Natural killer cell treated with Interleukin-12 subunit alpha and Interleukin-12 subunit beta and Interleukin-15 and Interleukin-18, amount 100 ng/mL, for 72 hours (primary cell): Measurements from ENCODE around the gene PGR. TPM values are rescaled to one million over a fixed set of nuclear protein-coding genes. Genes with fewer than 3 reads are reported as not detected.

Source experiments
- ATAC-seq, 2 donors: fragments of 150-1000 bp; cut with Tn5 transposase in 1 of 2; sonication (Bioruptor Pico), chemical (Tn5 transposase) in 1 of 2; 2 replicates each; pipeline ENCODE4 v1.10.0; 2021
- DNase-seq: peaks from one replicate; pipeline ENCODE4 v3.0.0; 2022; ENCODE audit warnings: low spot score
- H3K27ac Mint-ChIP-seq, 2 donors: 1 replicate in 1 of 2; 2 replicates in 1 of 2; pipeline ENCODE4 v1.8.0; 2022; ENCODE audit warnings: mixed read lengths in 2 of 2, mild to moderate bottlenecking in 1 of 2, moderate library complexity in 1 of 2
- H3K27me3 Mint-ChIP-seq, 2 donors: 1 replicate in 1 of 2; 2 replicates in 1 of 2; pipeline ENCODE4 v1.8.0; 2022; ENCODE audit warnings: mixed read lengths in 2 of 2
- H3K36me3 Mint-ChIP-seq: one replicate; pipeline ENCODE4 v1.8.0; 2022; ENCODE audit warnings: mixed read lengths
- H3K4me1 Mint-ChIP-seq, 2 donors: 1 replicate in 1 of 2; 2 replicates in 1 of 2; pipeline ENCODE4 v1.8.0; 2022; ENCODE audit warnings: low read depth in 2 of 2, mixed read lengths in 2 of 2, mild to moderate bottlenecking in 1 of 2
- H3K4me3 Mint-ChIP-seq: one replicate; pipeline ENCODE4 v1.8.0; 2022; ENCODE audit warnings: mixed read lengths
- H3K9me3 Mint-ChIP-seq: 2 replicates; pipeline ENCODE4 v1.8.0; 2022; ENCODE audit warnings: mixed read lengths
- total RNA-seq, 2 donors: library from RNA; stranded (reverse); gene quantifications; one replicate each; pipeline ENCODE4 v1.2.3, GENCODE V29; 2022

PGR gene
- total RNA-seq, 2 donors from 2014 or later = not detected

- Mint-ChIP-seq H3K36me3 (peaks cover 7% of the 10 kb centered on the region), H3K9me3 (peaks cover 23% of the 10 kb centered on the region)
Observed at GRCh38 chr11:101104716-101105115, 24.9 kb downstream of the PGR start.

GRCh38 chr11:101103433-101103832, 26.2 kb downstream of the PGR start:
- Mint-ChIP-seq H3K27me3 (no peaks in the 10 kb centered on the region), H3K36me3 (peaks cover 7% of the 10 kb centered on the region), H3K27ac (no peak overlapping the region), H3K4me1 (no peaks in the 10 kb centered on the region), H3K4me3 (no peak overlapping the region), H3K9me3 (peaks cover 20% of the 10 kb centered on the region)
- DNase-seq = no peak
- no peak for ATAC-seq

More at GRCh38 chr11:101104716-101105115, 24.9 kb downstream of the PGR start:
- no peaks in the 10 kb centered on the region for H3K27me3 Mint-ChIP-seq
- H3K4me1 Mint-ChIP-seq = no peaks in the 10 kb centered on the region
- no peak overlapping the region for H3K4me3 Mint-ChIP-seq
- DNase-seq (no peak), ATAC-seq (no peak)
- H3K27ac Mint-ChIP-seq = no peak overlapping the region

GRCh38 chr11:101100601-101101000, 29.0 kb downstream of the PGR start:
- no peaks in the 10 kb centered on the region for H3K4me1 Mint-ChIP-seq
- no peak for DNase-seq
- peaks cover 7% of the 10 kb centered on the region for H3K36me3 Mint-ChIP-seq
- H3K27ac Mint-ChIP-seq = no peak overlapping the region
- H3K4me3 Mint-ChIP-seq = no peak overlapping the region
- ATAC-seq = no peak
- peaks cover 20% of the 10 kb centered on the region for H3K9me3 Mint-ChIP-seq
- no peaks in the 10 kb centered on the region for H3K27me3 Mint-ChIP-seq

GRCh38 chr11:101096036-101096704, 33.4 kb downstream of the PGR start:
- Mint-ChIP-seq H3K9me3 (peaks cover 19% of the 10 kb centered on the region), H3K4me3 (no peak overlapping the region), H3K27me3 (no peaks in the 10 kb centered on the region), H3K27ac (no peak overlapping the region), H3K4me1 (no peaks in the 10 kb centered on the region), H3K36me3 (no peaks in the 10 kb centered on the region)
- DNase-seq = no peak
- ATAC-seq = no peak

GRCh38 chr11:101091781-101092180, 37.8 kb downstream of the PGR start:
- no peak for DNase-seq
- Mint-ChIP-seq H3K9me3 (peaks cover 24% of the 10 kb centered on the region), H3K27ac (no peak overlapping the region), H3K4me3 (no peak overlapping the region), H3K4me1 (no peaks in the 10 kb centered on the region), H3K36me3 (peaks cover 4% of the 10 kb centered on the region), H3K27me3 (no peaks in the 10 kb centered on the region)
- ATAC-seq = no peak

- Mint-ChIP-seq H3K36me3 (peaks cover 4% of the 10 kb centered on the region), H3K27me3 (no peaks in the 10 kb centered on the region), H3K4me3 (no peak overlapping the region), H3K4me1 (no peaks in the 10 kb centered on the region), H3K9me3 (peaks cover 21% of the 10 kb centered on the region), H3K27ac (no peak overlapping the region)
- DNase-seq = no peak
- ATAC-seq = no peak
Observed at GRCh38 chr11:101090679-101091270, 38.8 kb downstream of the PGR start.

GRCh38 chr11:101083335-101083734, 46.3 kb downstream of the PGR start:
- H3K9me3 Mint-ChIP-seq = peaks cover 22% of the 10 kb centered on the region
- H3K4me3 Mint-ChIP-seq = no peak overlapping the region
- ATAC-seq (no peak), DNase-seq (no peak)
- H3K36me3 Mint-ChIP-seq = no peaks in the 10 kb centered on the region
- no peaks in the 10 kb centered on the region for H3K4me1 Mint-ChIP-seq
- no peak overlapping the region for H3K27ac Mint-ChIP-seq
- H3K27me3 Mint-ChIP-seq = no peaks in the 10 kb centered on the region

GRCh38 chr11:101082813-101083212, 46.8 kb downstream of the PGR start:
- Mint-ChIP-seq H3K36me3 (no peaks in the 10 kb centered on the region), H3K4me1 (no peaks in the 10 kb centered on the region), H3K27me3 (no peaks in the 10 kb centered on the region), H3K27ac (no peak overlapping the region), H3K4me3 (no peak overlapping the region), H3K9me3 (peaks cover 22% of the 10 kb centered on the region)
- DNase-seq (no peak), ATAC-seq (no peak)

- Mint-ChIP-seq H3K4me3 (no peak overlapping the region), H3K27ac (no peak overlapping the region), H3K4me1 (no peaks in the 10 kb centered on the region), H3K9me3 (peaks cover 9% of the 10 kb centered on the region), H3K27me3 (no peaks in the 10 kb centered on the region), H3K36me3 (no peaks in the 10 kb centered on the region)
- ATAC-seq = no peak
- DNase-seq = no peak
Observed at GRCh38 chr11:101063706-101064105, 65.9 kb downstream of the PGR start.

GRCh38 chr11:101061606-101062005, 68.0 kb downstream of the PGR start:
- H3K36me3 Mint-ChIP-seq = no peaks in the 10 kb centered on the region
- H3K27me3 Mint-ChIP-seq = no peaks in the 10 kb centered on the region
- H3K4me3 Mint-ChIP-seq = no peak overlapping the region
- ATAC-seq = no peak
- H3K9me3 Mint-ChIP-seq = peaks cover 11% of the 10 kb centered on the region
- no peak overlapping the region for H3K27ac Mint-ChIP-seq
- H3K4me1 Mint-ChIP-seq = no peaks in the 10 kb centered on the region
- no peak for DNase-seq

GRCh38 chr11:101059331-101059730, 70.3 kb downstream of the PGR start:
- no peaks in the 10 kb centered on the region for H3K36me3 Mint-ChIP-seq
- H3K4me3 Mint-ChIP-seq = no peak overlapping the region
- DNase-seq = no peak
- peaks cover 10% of the 10 kb centered on the region for H3K9me3 Mint-ChIP-seq
- ATAC-seq = no peak
- no peak overlapping the region for H3K27ac Mint-ChIP-seq
- no peaks in the 10 kb centered on the region for H3K27me3 Mint-ChIP-seq
- no peaks in the 10 kb centered on the region for H3K4me1 Mint-ChIP-seq

GRCh38 chr11:101053492-101053891, 76.1 kb downstream of the PGR start:
- H3K4me1 Mint-ChIP-seq = no peaks in the 10 kb centered on the region
- H3K4me3 Mint-ChIP-seq = no peak overlapping the region
- no peaks in the 10 kb centered on the region for H3K27me3 Mint-ChIP-seq
- H3K27ac Mint-ChIP-seq = no peak overlapping the region
- no peaks in the 10 kb centered on the region for H3K36me3 Mint-ChIP-seq
- H3K9me3 Mint-ChIP-seq = peaks cover 16% of the 10 kb centered on the region
- ATAC-seq (no peak), DNase-seq (no peak)

GRCh38 chr11:101051677-101052076, 77.9 kb downstream of the PGR start:
- DNase-seq = no peak
- Mint-ChIP-seq H3K4me3 (no peak overlapping the region), H3K36me3 (no peaks in the 10 kb centered on the region), H3K27me3 (no peaks in the 10 kb centered on the region), H3K27ac (no peak overlapping the region), H3K9me3 (peaks cover 11% of the 10 kb centered on the region), H3K4me1 (no peaks in the 10 kb centered on the region)
- ATAC-seq = no peak

- no peak overlapping the region for H3K27ac Mint-ChIP-seq
- no peaks in the 10 kb centered on the region for H3K36me3 Mint-ChIP-seq
- H3K4me1 Mint-ChIP-seq = no peaks in the 10 kb centered on the region
- no peaks in the 10 kb centered on the region for H3K27me3 Mint-ChIP-seq
- no peak for DNase-seq
- H3K4me3 Mint-ChIP-seq = no peak overlapping the region
- ATAC-seq = no peak
- H3K9me3 Mint-ChIP-seq = peaks cover 16% of the 10 kb centered on the region
Observed at GRCh38 chr11:101049813-101050212, 79.8 kb downstream of the PGR start.

GRCh38 chr11:101049123-101049522, 80.5 kb downstream of the PGR start:
- Mint-ChIP-seq H3K4me3 (no peak overlapping the region), H3K9me3 (peaks cover 16% of the 10 kb centered on the region), H3K36me3 (no peaks in the 10 kb centered on the region), H3K27me3 (no peaks in the 10 kb centered on the region), H3K4me1 (no peaks in the 10 kb centered on the region), H3K27ac (no peak overlapping the region)
- ATAC-seq = no peak
- DNase-seq = no peak
